Upper lobe of left lung (tissue), 4 donors: Measurements from ENCODE around the gene LYPD6B.

ENCODE experiments used
- CTCF ChIP-seq, 6 experiments: fragments of 450-650 bp in 4 of 6; fragments of 200-600 bp in 2 of 6; sonication (generic) in 2 of 6; IDR thresholded peaks; one replicate each; pipeline ENCODE4 v1.5.1; 2016 to 2019; ENCODE audit warnings: antibody characterized with exemption in 6 of 6
- EP300 ChIP-seq, 4 donors: sonication (generic); formaldehyde crosslinking; IDR thresholded peaks; one replicate each; pipeline ENCODE4 v1.5.1; 2017; ENCODE audit warnings: antibody characterized with exemption in 4 of 4, control low read depth in 2 of 4
- POLR2A ChIP-seq, 4 donors: fragments of 450-650 bp; IDR thresholded peaks; one replicate each; pipeline ENCODE4 v1.5.1; 2016 to 2017; ENCODE audit warnings: antibody characterized with exemption in 4 of 4, mild to moderate bottlenecking in 2 of 4
- POLR2AphosphoS5 ChIP-seq, 2 donors: sonication (generic); formaldehyde crosslinking; IDR thresholded peaks; one replicate each; pipeline ENCODE4 v1.5.1; 2017; ENCODE audit warnings: antibody characterized with exemption in 2 of 2

GRCh38 chr2:149189769-149190168 lies 151.3 kb downstream of the LYPD6B start:
- no peak for TF ChIP-seq CTCF (IDR thresholded peaks at IDR 0.05)
- no peak for TF ChIP-seq EP300 (IDR thresholded peaks at IDR 0.05)
- TF ChIP-seq POLR2AphosphoS5 (IDR thresholded peaks at IDR 0.05) = no peak
- no peak for TF ChIP-seq POLR2A (IDR thresholded peaks at IDR 0.05)
